H9 (cell line): ENCODE results near the gene SH3BGR. TPM values are rescaled to one million over a fixed set of nuclear protein-coding genes. Genes with fewer than 3 reads are reported as not detected.

Experiments
- DNase-seq: peaks from one replicate; pipeline ENCODE4 v3.0.0-alpha.2; 2017
- H2AFZ ChIP-seq: one replicate; pipeline ENCODE4 v1.6.1; 2013; ENCODE audit warnings: mild to moderate bottlenecking, low read length, control low read depth, moderate library complexity
- H2AK5ac ChIP-seq: 2 replicates; pipeline ENCODE4 v1.6.1; 2013; ENCODE audit warnings: low read length, control low read depth, mixed read lengths; ENCODE audit not compliant: insufficient read length
- H2BK120ac ChIP-seq: one replicate; pipeline ENCODE4 v1.6.1; 2013; ENCODE audit warnings: low read depth, mild to moderate bottlenecking, low read length, control low read depth, inconsistent platforms; ENCODE audit not compliant: poor library complexity, severe bottlenecking
- H2BK12ac ChIP-seq: 2 replicates; pipeline ENCODE4 v1.6.1; 2013; ENCODE audit warnings: low read length, control low read depth, mixed read lengths, low read depth; ENCODE audit not compliant: insufficient read length
- H2BK15ac ChIP-seq: 2 replicates; pipeline ENCODE4 v1.6.1; 2013; ENCODE audit warnings: low read depth, low read length, control low read depth
- H2BK20ac ChIP-seq: one replicate; pipeline ENCODE4 v1.6.1; 2013; ENCODE audit warnings: low read depth, mild to moderate bottlenecking, low read length, control low read depth, inconsistent platforms; ENCODE audit not compliant: poor library complexity, severe bottlenecking
- H2BK5ac ChIP-seq: 2 replicates; pipeline ENCODE4 v1.6.1; 2013; ENCODE audit warnings: low read length, control low read depth, mixed read lengths; ENCODE audit not compliant: insufficient read length
- H3K14ac ChIP-seq: 2 replicates; pipeline ENCODE4 v1.6.1; 2013; ENCODE audit warnings: low read length, control low read depth; ENCODE audit not compliant: insufficient read depth
- H3K18ac ChIP-seq: 2 replicates; pipeline ENCODE4 v1.6.1; 2013; ENCODE audit warnings: low read depth, mild to moderate bottlenecking, mixed read lengths, low read length, control low read depth; ENCODE audit not compliant: insufficient read length
- H3K23ac ChIP-seq: 2 replicates; pipeline ENCODE4 v1.6.1; 2013; ENCODE audit warnings: low read length, control low read depth, mixed read lengths, low read depth; ENCODE audit not compliant: insufficient read length
- H3K23me2 ChIP-seq: 2 replicates; pipeline ENCODE4 v1.6.1; 2013; ENCODE audit warnings: low read depth, mild to moderate bottlenecking, mixed read lengths, low read length, control low read depth; ENCODE audit not compliant: insufficient read length, poor library complexity, severe bottlenecking
- H3K27ac ChIP-seq: 2 replicates; pipeline ENCODE4 v1.5.1; 2013; ENCODE audit warnings: low read length, control low read depth, mixed read lengths, low read depth; ENCODE audit not compliant: insufficient read length
- H3K27me3 ChIP-seq: 2 replicates; pipeline ENCODE4 v1.6.1; 2013; ENCODE audit warnings: low read length, control low read depth, inconsistent platforms; ENCODE audit not compliant: insufficient read depth
- H3K4ac ChIP-seq: 2 replicates; pipeline ENCODE4 v1.6.1; 2013; ENCODE audit warnings: low read depth, mild to moderate bottlenecking, control low read depth, inconsistent platforms, low read length, moderate library complexity
- H3K4me1 ChIP-seq: 2 replicates; pipeline ENCODE4 v1.6.1; 2013; ENCODE audit warnings: low read length, control low read depth, inconsistent platforms; ENCODE audit not compliant: insufficient read depth
- H3K4me2 ChIP-seq: 2 replicates; pipeline ENCODE4 v1.6.1; 2013; ENCODE audit warnings: low read length, control low read depth, mixed read lengths; ENCODE audit not compliant: insufficient read length, insufficient read depth
- H3K56ac ChIP-seq: 2 replicates; pipeline ENCODE4 v1.6.1; 2013; ENCODE audit warnings: low read depth, mild to moderate bottlenecking, mixed read lengths, low read length, control low read depth; ENCODE audit not compliant: insufficient read length
- H3K79me1 ChIP-seq: 2 replicates; pipeline ENCODE4 v1.6.1; 2013; ENCODE audit warnings: low read depth, mild to moderate bottlenecking, moderate library complexity, low read length, control low read depth, inconsistent platforms; ENCODE audit not compliant: insufficient read depth, poor library complexity, severe bottlenecking
- H3K79me2 ChIP-seq: 2 replicates; pipeline ENCODE4 v1.6.1; 2013; ENCODE audit warnings: low read length, control low read depth, inconsistent platforms; ENCODE audit not compliant: insufficient read depth
- H3K9ac ChIP-seq: 2 replicates; pipeline ENCODE4 v1.6.1; 2013; ENCODE audit warnings: low read length, control low read depth, mixed read lengths; ENCODE audit not compliant: insufficient read length; ENCODE audit errors: extremely low read depth
- H3K9me3 ChIP-seq: one replicate; pipeline ENCODE4 v1.6.1; 2013; ENCODE audit warnings: low read depth, low read length, inconsistent platforms; ENCODE audit not compliant: control insufficient read depth
- H3T11ph ChIP-seq: one replicate; pipeline ENCODE4 v1.6.1; 2013; ENCODE audit warnings: mild to moderate bottlenecking, low read length, control low read depth, inconsistent platforms
- H4K20me1 ChIP-seq: one replicate; pipeline ENCODE4 v1.6.1; 2013; ENCODE audit not compliant: control insufficient read depth, insufficient read length, insufficient read depth
- H4K5ac ChIP-seq: 2 replicates; pipeline ENCODE4 v1.6.1; 2013; ENCODE audit warnings: low read depth, mild to moderate bottlenecking, mixed read lengths, low read length, control low read depth; ENCODE audit not compliant: insufficient read length
- H4K8ac ChIP-seq: replicated peaks from 2 replicates; pipeline ENCODE4 v1.6.1; 2013; ENCODE audit warnings: low read length, control low read depth, mixed read lengths, low read depth; ENCODE audit not compliant: insufficient read length
- H4K91ac ChIP-seq: 2 replicates; pipeline ENCODE4 v1.6.1; 2013; ENCODE audit warnings: low read depth, mild to moderate bottlenecking, moderate library complexity, mixed read lengths, low read length, control low read depth; ENCODE audit not compliant: insufficient read length
- H3K27ac Mint-ChIP-seq, 3 experiments: 2 replicates in 2 of 3; 3 replicates in 1 of 3; pipeline ENCODE4 v1.8.0; 2020 to 2021; ENCODE audit warnings: mixed read lengths in 3 of 3, mild to moderate bottlenecking in 1 of 3, moderate library complexity in 1 of 3
- H3K27me3 Mint-ChIP-seq: 2 replicates; pipeline ENCODE4 v1.8.0; 2021; ENCODE audit warnings: low read depth, mild to moderate bottlenecking, moderate library complexity, mixed read lengths
- H3K36me3 Mint-ChIP-seq, 3 experiments: 2 replicates in 2 of 3; 3 replicates in 1 of 3; pipeline ENCODE4 v1.8.0; 2020 to 2021; ENCODE audit warnings: low read depth in 3 of 3, mixed read lengths in 3 of 3; ENCODE audit not compliant: insufficient read depth in 1 of 3
- H3K4me1 Mint-ChIP-seq, 2 experiments: 2 replicates each; pipeline ENCODE4 v1.8.0; 2020; ENCODE audit warnings: mixed read lengths in 2 of 2
- H3K4me3 Mint-ChIP-seq, 2 experiments: 2 replicates in 1 of 2; 3 replicates in 1 of 2; pipeline ENCODE4 v1.8.0; 2020 to 2021; ENCODE audit warnings: mild to moderate bottlenecking in 2 of 2, mixed read lengths in 2 of 2, moderate library complexity in 1 of 2
- H3K9me3 Mint-ChIP-seq, 2 experiments: 2 replicates in 1 of 2; 3 replicates in 1 of 2; pipeline ENCODE4 v1.8.0; 2020; ENCODE audit warnings: mild to moderate bottlenecking in 2 of 2, mixed read lengths in 2 of 2, moderate library complexity in 1 of 2
- WGBS: extraction: QIAGEN DNeasy Blood & Tissue Kit; methylation state at CpG from one replicate; pipeline ENCODE4 v1.1.7; 2013; ENCODE audit warnings: missing lambda C conversion rate, low lambda C conversion rate, mixed read lengths; ENCODE audit not compliant: insufficient read length; ENCODE audit errors: extremely low coverage; 5-methylcytosine and 5-hydroxymethylcytosine counted together
- microRNA-seq: library from miRNA; unstranded; fragments of <30 nt; microRNA quantifications from one replicate; pipeline ENCODE4, GENCODE V29; 2020; ENCODE audit warnings: borderline microRNAs expressed
- total RNA-seq: library from RNA; stranded (reverse); gene quantifications from 2 replicates; pipeline ENCODE4 v1.2.1, GENCODE V29; 2021
- TF ChIP-seq, protein P1 (sequence below): fragments of 200-600 bp; sonication (generic); conservative IDR thresholded peaks from 3 replicates; pipeline ENCODE4 v1.8.0; 2021; ENCODE audit warnings: antibody characterized with exemption, mild to moderate bottlenecking

The SH3BGR gene
- total RNA-seq, 1 experiment from 2014 or later = 2.9 TPM

DNA sequence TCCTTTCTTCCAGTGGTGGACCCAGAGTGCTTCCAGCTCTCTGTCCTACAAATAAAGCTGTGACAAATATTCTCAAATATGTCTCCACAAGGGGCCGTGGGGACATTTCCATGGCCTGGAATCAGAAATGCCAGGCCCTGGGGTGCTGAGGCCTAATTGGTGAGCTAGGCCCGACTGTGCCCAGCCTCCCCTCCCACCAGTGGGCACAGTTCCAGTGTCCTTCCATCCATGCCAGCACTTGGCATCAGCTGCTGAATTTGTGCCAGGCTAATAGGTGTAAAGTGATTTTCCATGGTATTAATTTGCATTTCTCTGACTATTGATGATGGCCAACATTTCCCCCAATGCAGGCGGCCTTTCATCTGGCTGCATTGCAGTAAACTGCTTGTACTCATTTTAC lies 112.4 kb downstream of the SH3BGR start:
- Mint-ChIP-seq H3K27ac (no peak overlapping the region), H3K27me3 (peaks cover 5% of the 10 kb centered on the region), H3K4me1 (peaks cover 11 to 22% of the 10 kb centered on the region in 2 experiments; a peak in 3 of 4 replicates), H3K4me3 (no peak overlapping the region), H3K9me3 (peaks cover 0 to 4% of the 10 kb centered on the region in 2 experiments; a peak in 2 of 5 replicates), H3K36me3 (no peaks in the 10 kb centered on the region; a peak in 1 of 7 replicates)
- Histone ChIP-seq H3K9ac (no peak overlapping the region), H3K23ac (no peak overlapping the region), H3K18ac (no peak overlapping the region), H2BK20ac (no peak overlapping the region), H3K23me2 (no peaks in the 10 kb centered on the region), H2BK5ac (no peak overlapping the region), H3T11ph (no peak overlapping the region), H3K14ac (no peak overlapping the region), H3K27me3 (no peaks in the 10 kb centered on the region), H2BK120ac (no peak overlapping the region), H3K4ac (no peak overlapping the region), H2AK5ac (no peak overlapping the region), H2BK15ac (no peak overlapping the region), H3K79me1 (no peaks in the 10 kb centered on the region), H4K5ac (no peak overlapping the region), H3K4me1 (peaks cover 7% of the 10 kb centered on the region; the same call in 1 of the 2 replicates), H3K9me3 (no peaks in the 10 kb centered on the region), H4K91ac (no peak overlapping the region), H3K27ac (no peak overlapping the region), H2AFZ (no peak overlapping the region), H2BK12ac (no peak overlapping the region), H4K20me1 (no peaks in the 10 kb centered on the region), H3K79me2 (no peaks in the 10 kb centered on the region), H3K4me2 (no peak overlapping the region), H3K56ac (no peak overlapping the region), H4K8ac (no peak overlapping the region)
- WGBS = no CpG with 5 or more reads among the region's 3 CpGs
- no peak for DNase-seq
- TF ChIP-seq, protein P1, sequence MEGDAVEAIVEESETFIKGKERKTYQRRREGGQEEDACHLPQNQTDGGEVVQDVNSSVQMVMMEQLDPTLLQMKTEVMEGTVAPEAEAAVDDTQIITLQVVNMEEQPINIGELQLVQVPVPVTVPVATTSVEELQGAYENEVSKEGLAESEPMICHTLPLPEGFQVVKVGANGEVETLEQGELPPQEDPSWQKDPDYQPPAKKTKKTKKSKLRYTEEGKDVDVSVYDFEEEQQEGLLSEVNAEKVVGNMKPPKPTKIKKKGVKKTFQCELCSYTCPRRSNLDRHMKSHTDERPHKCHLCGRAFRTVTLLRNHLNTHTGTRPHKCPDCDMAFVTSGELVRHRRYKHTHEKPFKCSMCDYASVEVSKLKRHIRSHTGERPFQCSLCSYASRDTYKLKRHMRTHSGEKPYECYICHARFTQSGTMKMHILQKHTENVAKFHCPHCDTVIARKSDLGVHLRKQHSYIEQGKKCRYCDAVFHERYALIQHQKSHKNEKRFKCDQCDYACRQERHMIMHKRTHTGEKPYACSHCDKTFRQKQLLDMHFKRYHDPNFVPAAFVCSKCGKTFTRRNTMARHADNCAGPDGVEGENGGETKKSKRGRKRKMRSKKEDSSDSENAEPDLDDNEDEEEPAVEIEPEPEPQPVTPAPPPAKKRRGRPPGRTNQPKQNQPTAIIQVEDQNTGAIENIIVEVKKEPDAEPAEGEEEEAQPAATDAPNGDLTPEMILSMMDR = no peak

Small RNA genes within 50 kb of the gene (microRNA-seq; reads per million reads assigned to microRNA genes)
- not detected for gene MIR6508

Other genes with a start within 250 kb of the SH3BGR start
- 43.4 and 48.4 TPM in 2 replicates for gene BRWD1, start 138.3 kb upstream of the SH3BGR start, total RNA-seq
- gene HMGN1, start 102.9 kb upstream of the SH3BGR start, total RNA-seq = 513 and 516 TPM in 2 replicates
- gene LCA5L, start 6.2 kb upstream of the SH3BGR start, total RNA-seq = 0.46 and 0.50 TPM in 2 replicates
- 24.2 and 24.7 TPM in 2 replicates for gene B3GALT5, start 161.0 kb downstream of the SH3BGR start, total RNA-seq